Activated CD8-positive, alpha-beta memory T cell treated with anti-CD3 and anti-CD28 coated beads for 1 hour (primary cell): ENCODE results near the gene GYPC.
"Not testable (repeated sequence)": the region's sequence is repeated elsewhere in the genome, so short reads cannot be mapped to it uniquely, and the experiment has no call there.

Experiments used
- DNase-seq, 2 donors: peaks; one replicate each; pipeline ENCODE4 v3.0.0-alpha.2; 2020; ENCODE audit warnings: low read depth in 1 of 2; ENCODE audit errors: extremely low read depth in 1 of 2

GYPC gene

GRCh38 chr2:126648345-126648786, 7.6 kb upstream of the GYPC start:
- not testable (repeated sequence) for DNase-seq

- DNase-seq: no peak
These were observed 6.9 kb upstream of the GYPC start for GRCh38 chr2:126649101-126649500.

GRCh38 chr2:126650994-126651393, 5.0 kb upstream of the GYPC start:
- no peak for DNase-seq

GRCh38 chr2:126652323-126652891, 3.6 kb upstream of the GYPC start:
- DNase-seq: no peak

- no peak for DNase-seq
These were observed 2.8 kb upstream of the GYPC start for GRCh38 chr2:126653109-126653508.

- no peak for DNase-seq
These were observed 2.2 kb upstream of the GYPC start for GRCh38 chr2:126653761-126654160.

- no peak for DNase-seq
These were observed 907 bp upstream of the GYPC start for GRCh38 chr2:126655051-126655450.

- no peak for DNase-seq
These were observed 631 bp downstream of the GYPC start for GRCh38 chr2:126656431-126657147.

- DNase-seq: no peak
These were observed 1.2 kb downstream of the GYPC start for GRCh38 chr2:126657148-126657635.

GRCh38 chr2:126657636-126658318, 1.8 kb downstream of the GYPC start:
- DNase-seq: peak in 1 of 2 donors; percentile 40

GRCh38 chr2:126658319-126658904, 2.5 kb downstream of the GYPC start:
- DNase-seq: no peak

- DNase-seq: no peak
These were observed 3.1 kb downstream of the GYPC start for GRCh38 chr2:126658905-126659561.

GRCh38 chr2:126659562-126660467, 3.9 kb downstream of the GYPC start:
- DNase-seq: no peak

GRCh38 chr2:126660971-126661370, 5.0 kb downstream of the GYPC start:
- DNase-seq: no peak

- no peak for DNase-seq
These were observed 5.9 kb downstream of the GYPC start for GRCh38 chr2:126661702-126662500.

GRCh38 chr2:126662621-126663020, 6.7 kb downstream of the GYPC start:
- no peak for DNase-seq

GRCh38 chr2:126663184-126663963, 7.4 kb downstream of the GYPC start:
- no peak for DNase-seq

GRCh38 chr2:126664234-126664633, 8.3 kb downstream of the GYPC start:
- no peak for DNase-seq
